Keratinocyte (primary cell): ENCODE results near the gene SOSTDC1. TPM values are rescaled to one million over a fixed set of nuclear protein-coding genes. Genes with fewer than 3 reads are reported as not detected.

ENCODE experiments used
- DNase-seq: peaks from one replicate; pipeline ENCODE4 v3.0.0-alpha.2; 2011; ENCODE audit warnings: low read depth, missing footprints, low spot score
- FAIRE-seq: peaks from 2 replicates; lab custom pipeline; 2011; peaks lifted over from hg19 to GRCh38; lab: Jason Lieb, UNC
- H2AFZ ChIP-seq: 2 replicates; pipeline ENCODE4 v1.6.0; 2012; ENCODE audit warnings: low read length, control low read depth, inconsistent platforms; ENCODE audit not compliant: control insufficient read depth
- H3K27ac ChIP-seq: 2 replicates; pipeline ENCODE4 v1.5.1; 2011; ENCODE audit warnings: low read length; ENCODE audit not compliant: control insufficient read depth, insufficient read depth
- H3K27me3 ChIP-seq: 3 replicates; pipeline ENCODE4 v1.6.0; 2011; ENCODE audit warnings: low read length; ENCODE audit not compliant: control insufficient read depth, insufficient read depth; ENCODE audit errors: extremely low read depth
- H3K36me3 ChIP-seq, 2 experiments: 2 replicates in 1 of 2; 3 replicates in 1 of 2; pipeline ENCODE4 v1.5.1; 2011; ENCODE audit warnings: low read length in 2 of 2, mild to moderate bottlenecking in 1 of 2; ENCODE audit not compliant: control insufficient read depth in 2 of 2, insufficient read depth in 2 of 2; ENCODE audit errors: extremely low read depth in 1 of 2
- H3K4me1 ChIP-seq: 3 replicates; pipeline ENCODE4 v1.5.1; 2011; ENCODE audit warnings: low read length; ENCODE audit not compliant: control insufficient read depth, insufficient read depth; ENCODE audit errors: extremely low read depth
- H3K4me2 ChIP-seq: 3 replicates; pipeline ENCODE4 v1.6.0; 2011; ENCODE audit warnings: low read depth, low read length; ENCODE audit not compliant: control insufficient read depth, insufficient read depth; ENCODE audit errors: extremely low read depth
- H3K4me3 ChIP-seq, 3 experiments: fragments of 200-600 bp in 1 of 3; sonication (generic) in 1 of 3; 2 replicates in 2 of 3; 3 replicates in 1 of 3; pipeline ENCODE4 v1.5.1; 2011 to 2016; ENCODE audit warnings: low read length in 3 of 3, mild to moderate bottlenecking in 3 of 3, control low read depth in 2 of 3, inconsistent platforms in 1 of 3, low read depth in 1 of 3, mixed read lengths in 1 of 3, mixed run types in 1 of 3, moderate library complexity in 1 of 3; ENCODE audit not compliant: control insufficient read depth in 2 of 3, insufficient read depth in 2 of 3; ENCODE audit errors: extremely low read depth in 1 of 3
- H3K79me2 ChIP-seq: 2 replicates; pipeline ENCODE4 v1.6.0; 2012; ENCODE audit warnings: low read length; ENCODE audit not compliant: control insufficient read depth, insufficient read depth
- H3K9ac ChIP-seq: 3 replicates; pipeline ENCODE4 v1.6.0; 2011; ENCODE audit warnings: low read length; ENCODE audit not compliant: control insufficient read depth, insufficient read depth; ENCODE audit errors: extremely low read depth
- H3K9me1 ChIP-seq: 3 replicates; pipeline ENCODE4 v1.6.0; 2011; ENCODE audit warnings: low read length; ENCODE audit not compliant: control insufficient read depth, insufficient read depth; ENCODE audit errors: extremely low read depth
- H3K9me3 ChIP-seq: 2 replicates; pipeline ENCODE4 v1.5.1; 2012; ENCODE audit warnings: low read depth, low read length; ENCODE audit not compliant: control insufficient read depth
- H4K20me1 ChIP-seq: 3 replicates; pipeline ENCODE4 v1.6.0; 2011; ENCODE audit warnings: low read length; ENCODE audit not compliant: control insufficient read depth, insufficient read depth; ENCODE audit errors: extremely low read depth
- CTCF ChIP-seq, 3 experiments: IDR thresholded peaks in 1 of 3; conservative IDR thresholded peaks in 1 of 3; optimal IDR thresholded peaks in 1 of 3; 2 replicates in 2 of 3; 3 replicates in 1 of 3; pipeline versions ENCODE3 to v1.5.1; 2011; ENCODE audit warnings: low read length in 3 of 3, mild to moderate bottlenecking in 3 of 3, moderate library complexity in 2 of 3, control low read depth in 1 of 3, inconsistent platforms in 1 of 3; ENCODE audit not compliant: insufficient read depth in 2 of 3; ENCODE audit errors: extremely low read depth in 1 of 3
- EZH2 ChIP-seq: IDR thresholded peaks from one replicate; pipeline ENCODE4 v1.6.1; 2012; ENCODE audit warnings: inconsistent platforms, mild to moderate bottlenecking, low read length, moderate library complexity
- dilution Hi-C: fragments of 300-500 bp; cut with MboI; formaldehyde crosslinking; loops from one replicate; pipeline ENCODE4 v1.7.0; 2020; ENCODE audit warnings: low sequenced_read_pairs; ENCODE audit not compliant: extremely low pct_ligation_motif_present
- polyA plus RNA-seq, 5 experiments: library from polyadenylated mRNA; depleted of rRNA in 3 of 5; stranded (reverse) in 3 of 5; stranded (forward) in 1 of 5; unstranded in 1 of 5; fragments of >200 nt; gene quantifications; 1 replicate in 1 of 5; 2 replicates in 3 of 5; 3 replicates in 1 of 5; pipeline versions ENCODE4 v1.2.1 to v1.2.3, GENCODE V29; 2011 to 2012; ENCODE audit warnings: missing spikeins in 2 of 5, low read depth in 1 of 5, low replicate concordance in 1 of 5

SOSTDC1 gene
- polyA plus RNA-seq, 1 donor (not counting 4 experiments of a cell fraction or from before 2014, with no cell fraction given) = 0.31 TPM

DNA sequence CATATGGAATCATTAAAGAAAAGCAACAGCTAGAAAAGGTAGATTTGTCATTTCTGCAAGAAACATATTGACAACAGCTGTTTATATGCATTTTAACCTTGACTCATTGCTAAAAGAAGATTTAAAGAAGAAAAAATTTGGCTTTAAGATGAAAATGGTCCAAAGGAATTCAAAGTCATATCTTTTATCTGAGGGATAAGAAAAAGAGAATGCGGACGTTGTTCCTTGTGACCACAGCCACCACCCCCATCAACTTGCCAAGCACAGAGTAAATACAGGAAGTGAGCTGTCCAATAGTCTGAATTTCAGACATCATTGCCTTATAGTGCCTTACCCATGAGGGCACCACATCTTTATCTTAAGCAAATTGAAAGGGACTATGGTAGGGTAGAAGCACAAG is 36.9 kb downstream of the SOSTDC1 start:
- no peaks in the 10 kb centered on the region for H3K79me2 ChIP-seq
- no peaks in the 10 kb centered on the region for H3K9me1 ChIP-seq
- no peaks in the 10 kb centered on the region for H3K27me3 ChIP-seq
- no peak overlapping the region for H3K9ac ChIP-seq
- H3K27ac ChIP-seq = no peak overlapping the region
- no peak overlapping the region for H3K4me2 ChIP-seq
- H3K4me1 ChIP-seq = no peaks in the 10 kb centered on the region
- DNase-seq (no peak), FAIRE-seq (no peak)
- no peaks in the 10 kb centered on the region for H3K36me3 ChIP-seq
- H3K4me3 ChIP-seq = no peak overlapping the region
- H4K20me1 ChIP-seq = no peaks in the 10 kb centered on the region
- H3K9me3 ChIP-seq = no peaks in the 10 kb centered on the region
- TF ChIP-seq CTCF (optimal IDR thresholded peaks at IDR 0.05 in 1 of 3, IDR thresholded peaks at IDR 0.05 in 1 of 3, conservative IDR thresholded peaks at IDR 0.05 in 1 of 3; ENCODE audit: extremely low read depth in 1 of 3, insufficient read depth in 2 of 3, low read length in 3 of 3) (no peak), EZH2 (no peak)
- no peak overlapping the region for H2AFZ ChIP-seq
- dilution Hi-C loops = no loop called here

DNA sequence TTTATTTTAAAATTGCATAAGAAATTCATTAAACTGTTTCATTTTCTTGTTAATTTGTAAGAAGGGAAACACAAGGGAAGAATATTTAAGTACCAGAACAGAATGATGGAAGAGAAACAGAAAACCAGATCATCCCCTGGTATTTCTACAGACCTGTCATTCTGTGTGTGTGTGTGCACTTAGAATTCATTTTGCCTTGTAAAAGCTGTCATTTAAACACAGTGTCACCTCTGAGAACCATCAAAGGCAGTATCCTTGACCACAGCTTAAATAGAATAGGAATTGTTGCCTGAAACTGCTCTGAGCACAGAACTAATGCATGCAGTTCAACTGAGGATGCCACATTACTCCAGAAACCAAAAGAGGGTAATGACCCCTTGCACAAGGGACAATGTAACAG is 37.4 kb downstream of the SOSTDC1 start:
- Histone ChIP-seq H3K36me3 (no peaks in the 10 kb centered on the region), H3K9me1 (no peaks in the 10 kb centered on the region), H3K4me2 (no peak overlapping the region), H3K9ac (no peak overlapping the region), H3K4me1 (no peaks in the 10 kb centered on the region), H3K27ac (no peak overlapping the region), H3K27me3 (no peaks in the 10 kb centered on the region), H3K9me3 (no peaks in the 10 kb centered on the region), H2AFZ (no peak overlapping the region), H4K20me1 (no peaks in the 10 kb centered on the region), H3K4me3 (no peak overlapping the region), H3K79me2 (no peaks in the 10 kb centered on the region)
- TF ChIP-seq EZH2 (no peak), CTCF (optimal IDR thresholded peaks at IDR 0.05 in 1 of 3, IDR thresholded peaks at IDR 0.05 in 1 of 3, conservative IDR thresholded peaks at IDR 0.05 in 1 of 3; ENCODE audit: extremely low read depth in 1 of 3, insufficient read depth in 2 of 3, low read length in 3 of 3) (no peak)
- dilution Hi-C loops = no loop called here
- no peak for DNase-seq
- FAIRE-seq = no peak
